Gastrocnemius medialis (tissue), 4 donors: ENCODE data around the gene FBXW2. TPM values are rescaled to one million over a fixed set of nuclear protein-coding genes. Genes with fewer than 3 reads are reported as not detected.

Experiments used
- ATAC-seq, 2 donors: fragments of 150-250 bp; one replicate each; pipeline ENCODE4 v1.9.1; 2016
- DNase-seq, 2 donors: peaks; one replicate each; pipeline ENCODE4 v3.0.0-alpha.2; 2019
- H3K27ac ChIP-seq, 4 donors: fragments of 200-600 bp; sonication (generic); 1 replicate in 1 of 4; 2 replicates in 3 of 4; pipeline ENCODE4 v1.5.1; 2016 to 2018; ENCODE audit warnings: mild to moderate bottlenecking in 2 of 4, moderate library complexity in 1 of 4
- H3K27me3 ChIP-seq, 3 donors: fragments of 200-600 bp; sonication (generic) in 2 of 3; 1 replicate in 1 of 3; 2 replicates in 2 of 3; pipeline versions ENCODE4 v1.5.1 to v1.6.0; 2016 to 2019; ENCODE audit warnings: mild to moderate bottlenecking in 1 of 3, moderate library complexity in 1 of 3
- H3K36me3 ChIP-seq, 2 donors: fragments of 200-600 bp; sonication (generic) in 1 of 2; one replicate each; pipeline ENCODE4 v1.5.1; 2017 to 2018
- H3K4me1 ChIP-seq, 2 donors: fragments of 200-600 bp; sonication (generic) in 1 of 2; one replicate each; pipeline ENCODE4 v1.5.1; 2016 to 2017; ENCODE audit warnings: mild to moderate bottlenecking in 2 of 2
- H3K4me3 ChIP-seq, 4 donors: fragments of 200-600 bp; sonication (generic) in 3 of 4; 1 replicate in 1 of 4; 2 replicates in 3 of 4; pipeline ENCODE4 v1.5.1; 2016 to 2019; ENCODE audit warnings: mild to moderate bottlenecking in 2 of 4
- H3K9me3 ChIP-seq, 3 donors: fragments of 200-600 bp; sonication (generic) in 2 of 3; 1 replicate in 1 of 3; 2 replicates in 2 of 3; pipeline ENCODE4 v1.5.1; 2016 to 2019
- POLR2A ChIP-seq, 2 donors: fragments of 450-650 bp; IDR thresholded peaks; one replicate each; pipeline ENCODE4 v1.6.1; 2017; ENCODE audit warnings: antibody characterized with exemption in 2 of 2, mild to moderate bottlenecking in 2 of 2, moderate library complexity in 2 of 2
- in situ Hi-C, 4 donors: fragments of 200-750 bp; cut with MboI; loops; one replicate each; pipeline versions ENCODE4 v1.15.0 to v1.8.0; 2017; ENCODE audit warnings: low sequenced_read_pairs in 4 of 4
- intact Hi-C: fragments of 100-400 bp; cut with DNase I; formaldehyde crosslinking; loops from one replicate; pipeline ENCODE4 v1.15.1; 2023; ENCODE audit warnings: low total_unique reads
- total RNA-seq, 4 donors: library from RNA; depleted of rRNA; stranded (reverse); fragments of >200 nt; gene quantifications; one replicate each; pipeline versions ENCODE4 v1.1.0 to v1.2.3, GENCODE V29; 2016
- TF ChIP-seq, protein P1 (sequence below), 5 experiments: fragments of 450-650 bp in 3 of 5; fragments of 200-600 bp in 2 of 5; sonication (generic) in 2 of 5; IDR thresholded peaks in 4 of 5; conservative IDR thresholded peaks in 1 of 5; 1 replicate in 4 of 5; 2 replicates in 1 of 5; pipeline ENCODE4 v1.5.1; 2016 to 2019; ENCODE audit warnings: antibody characterized with exemption in 5 of 5, mild to moderate bottlenecking in 3 of 5, moderate library complexity in 3 of 5

The FBXW2 gene
- total RNA-seq, 4 donors from 2014 or later = 17.0 to 20.0 (median 19.0) TPM

DNA sequence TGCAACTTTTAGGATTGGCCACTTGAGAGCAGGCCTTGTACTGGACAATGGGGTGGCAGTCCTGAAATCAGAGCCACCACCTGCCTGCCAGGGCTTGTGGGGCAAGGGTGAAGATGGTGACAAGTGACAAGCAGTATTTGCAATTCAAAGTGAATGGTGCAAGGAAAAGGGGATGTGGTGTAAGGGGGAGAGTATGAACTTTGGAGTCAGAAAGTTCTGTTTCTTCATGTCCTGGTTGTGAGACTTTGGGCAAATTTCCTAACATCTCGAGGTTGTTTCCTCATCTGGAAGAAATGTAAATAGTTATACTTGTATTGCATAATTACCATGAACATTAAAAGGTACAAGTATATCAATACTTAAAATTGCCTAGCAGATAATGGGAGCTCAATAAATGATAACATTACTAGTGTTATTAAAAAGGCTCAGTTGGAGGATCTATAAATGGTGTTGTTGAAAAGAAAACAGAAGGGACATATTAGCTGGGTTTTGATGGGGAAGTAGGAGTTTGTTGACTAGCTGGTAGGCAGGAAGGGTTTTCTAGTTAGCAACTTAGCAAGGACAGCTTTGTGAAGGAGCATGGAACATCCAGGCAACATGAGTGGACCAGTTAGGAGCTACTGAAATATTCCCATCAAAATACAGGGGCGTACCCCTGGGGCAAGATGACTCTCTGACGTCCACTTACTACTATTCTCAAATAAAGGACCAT lies 57.6 kb downstream of the FBXW2 start:
- DNase-seq = peak in 1 of 2 donors; percentile 23
- Histone ChIP-seq H3K27ac (no peak overlapping the region), H3K4me3 (no peak overlapping the region), H3K4me1 (no peaks in the 10 kb centered on the region), H3K27me3 (no peaks in the 10 kb centered on the region), H3K9me3 (no peaks in the 10 kb centered on the region), H3K36me3 (no peaks in the 10 kb centered on the region)
- in situ Hi-C loops = no loop called here
- intact Hi-C loops = no loop called here
- peak in 1 of 2 donors; percentile 53 for ATAC-seq
- TF ChIP-seq, protein P1, sequence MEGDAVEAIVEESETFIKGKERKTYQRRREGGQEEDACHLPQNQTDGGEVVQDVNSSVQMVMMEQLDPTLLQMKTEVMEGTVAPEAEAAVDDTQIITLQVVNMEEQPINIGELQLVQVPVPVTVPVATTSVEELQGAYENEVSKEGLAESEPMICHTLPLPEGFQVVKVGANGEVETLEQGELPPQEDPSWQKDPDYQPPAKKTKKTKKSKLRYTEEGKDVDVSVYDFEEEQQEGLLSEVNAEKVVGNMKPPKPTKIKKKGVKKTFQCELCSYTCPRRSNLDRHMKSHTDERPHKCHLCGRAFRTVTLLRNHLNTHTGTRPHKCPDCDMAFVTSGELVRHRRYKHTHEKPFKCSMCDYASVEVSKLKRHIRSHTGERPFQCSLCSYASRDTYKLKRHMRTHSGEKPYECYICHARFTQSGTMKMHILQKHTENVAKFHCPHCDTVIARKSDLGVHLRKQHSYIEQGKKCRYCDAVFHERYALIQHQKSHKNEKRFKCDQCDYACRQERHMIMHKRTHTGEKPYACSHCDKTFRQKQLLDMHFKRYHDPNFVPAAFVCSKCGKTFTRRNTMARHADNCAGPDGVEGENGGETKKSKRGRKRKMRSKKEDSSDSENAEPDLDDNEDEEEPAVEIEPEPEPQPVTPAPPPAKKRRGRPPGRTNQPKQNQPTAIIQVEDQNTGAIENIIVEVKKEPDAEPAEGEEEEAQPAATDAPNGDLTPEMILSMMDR (IDR thresholded peaks at IDR 0.05 in 4 of 5, conservative IDR thresholded peaks at IDR 0.05 in 1 of 5) = no peak
- TF ChIP-seq POLR2A (IDR thresholded peaks at IDR 0.05) = no peak

DNA sequence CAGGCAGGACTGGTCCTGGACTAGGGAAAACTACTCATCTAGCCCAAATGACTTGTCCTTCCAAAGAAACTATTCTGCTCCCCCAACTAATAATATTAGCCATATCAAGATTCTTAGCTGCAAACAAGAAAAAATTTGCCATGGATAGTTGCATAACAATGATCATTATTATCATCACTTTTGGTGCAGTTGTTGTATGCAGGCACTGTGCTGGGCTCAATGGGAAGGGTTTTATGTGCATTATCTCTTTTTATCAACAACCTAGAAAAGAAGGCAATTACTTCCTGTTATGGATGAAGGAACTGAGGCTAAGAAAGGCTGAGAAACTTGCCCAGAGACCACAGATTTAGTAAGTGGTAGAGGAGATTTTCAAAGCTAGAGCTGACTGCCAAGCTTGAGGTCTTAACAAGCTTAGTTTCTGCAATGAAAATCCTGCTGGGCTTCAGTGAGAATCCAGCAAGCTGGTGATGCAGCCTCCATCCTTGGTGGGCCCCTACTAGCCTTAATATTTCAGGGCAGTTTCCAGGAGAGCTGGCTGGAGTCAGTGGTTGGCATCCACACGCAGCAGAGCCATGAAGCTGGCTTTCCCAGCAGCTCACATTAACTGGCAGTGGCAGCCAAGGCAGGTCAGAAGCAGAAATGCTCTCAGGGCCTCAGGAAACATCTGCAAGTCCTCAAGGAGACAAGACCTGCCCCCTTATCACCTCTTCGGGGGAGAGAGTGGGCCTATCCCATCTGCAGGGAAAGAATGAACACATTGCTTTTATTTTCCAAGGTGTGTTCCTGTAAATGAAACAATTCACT lies 58.4 kb downstream of the FBXW2 start:
- Histone ChIP-seq H3K9me3 (no peaks in the 10 kb centered on the region), H3K27me3 (no peaks in the 10 kb centered on the region), H3K4me3 (no peak overlapping the region), H3K36me3 (no peaks in the 10 kb centered on the region), H3K4me1 (no peaks in the 10 kb centered on the region), H3K27ac (no peak overlapping the region)
- no peak for ATAC-seq
- in situ Hi-C loops (no loop called here), intact Hi-C loops (no loop called here)
- no peak for DNase-seq
- TF ChIP-seq POLR2A (IDR thresholded peaks at IDR 0.05) = no peak
- TF ChIP-seq, protein P1 (IDR thresholded peaks at IDR 0.05 in 4 of 5, conservative IDR thresholded peaks at IDR 0.05 in 1 of 5) = no peak

DNA sequence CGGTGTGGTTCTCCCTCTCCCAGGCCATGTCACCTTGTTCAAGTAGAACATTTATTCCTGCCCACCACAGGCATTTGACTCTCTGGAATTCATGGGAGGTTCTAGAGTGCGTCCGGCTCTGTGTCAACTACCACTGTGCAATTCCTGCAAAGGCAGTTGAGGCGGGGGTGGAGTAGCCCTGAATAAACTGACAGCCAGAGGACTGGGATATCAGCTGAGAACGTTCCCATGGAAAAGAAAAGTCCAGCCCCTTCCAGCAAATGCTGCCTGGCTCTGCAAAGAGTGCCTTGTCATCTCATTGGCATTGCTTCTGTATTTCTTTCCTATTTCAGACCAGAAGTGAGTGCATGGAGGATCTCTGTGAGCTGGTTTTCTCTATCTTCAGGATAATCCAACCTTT lies 60.0 kb downstream of the FBXW2 start:
- Histone ChIP-seq H3K4me3 (no peak overlapping the region), H3K27me3 (no peaks in the 10 kb centered on the region), H3K4me1 (no peaks in the 10 kb centered on the region), H3K36me3 (no peaks in the 10 kb centered on the region), H3K27ac (no peak overlapping the region), H3K9me3 (no peaks in the 10 kb centered on the region)
- in situ Hi-C loops (no loop called here), intact Hi-C loops (no loop called here)
- TF ChIP-seq, protein P1 (IDR thresholded peaks at IDR 0.05 in 4 of 5, conservative IDR thresholded peaks at IDR 0.05 in 1 of 5) = no peak
- TF ChIP-seq POLR2A (IDR thresholded peaks at IDR 0.05) = no peak
- DNase-seq (no peak), ATAC-seq (no peak)

DNA sequence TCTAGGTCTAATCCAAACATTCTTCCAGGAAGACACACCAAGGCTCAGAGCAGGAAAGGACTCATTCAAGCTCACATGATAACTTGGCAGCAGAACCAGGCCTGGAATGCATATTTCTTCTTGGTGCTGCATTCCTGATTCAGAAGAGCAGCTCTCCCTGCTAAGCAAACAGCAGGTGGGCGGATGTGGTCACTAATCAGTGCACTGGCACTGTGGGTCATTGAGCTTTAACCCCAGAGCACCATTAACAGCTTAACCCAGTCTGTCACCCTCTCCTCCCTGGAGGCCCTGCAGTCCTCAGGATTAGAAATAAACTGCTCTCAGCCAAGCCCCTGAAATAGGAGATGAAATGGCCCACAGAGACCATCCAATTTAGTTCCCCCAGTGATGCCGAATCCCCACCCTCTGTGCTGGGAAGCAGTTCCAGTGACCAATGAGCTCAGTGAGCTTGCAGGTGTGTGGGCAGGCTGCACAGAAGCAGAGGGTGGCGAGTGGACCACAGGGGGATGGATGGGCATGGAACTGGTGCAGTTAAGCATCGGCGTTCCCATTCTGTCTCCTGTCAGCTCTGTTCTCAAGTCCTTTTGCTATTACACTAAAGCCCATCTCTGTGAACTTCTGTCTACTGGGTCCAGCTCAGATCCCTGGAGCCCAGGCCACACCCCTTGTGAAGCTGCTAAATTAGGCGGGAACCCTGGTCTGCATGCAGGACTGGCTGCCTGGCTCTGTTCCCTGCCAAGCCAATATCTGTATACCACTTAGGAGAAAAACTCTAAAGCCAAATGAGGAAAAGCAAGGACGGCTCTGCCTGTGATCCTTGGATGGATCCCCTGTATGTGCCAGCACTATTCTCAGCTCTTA lies 62.3 kb downstream of the FBXW2 start:
- H3K27me3 ChIP-seq = no peaks in the 10 kb centered on the region
- H3K4me3 ChIP-seq = no peak overlapping the region
- peak in 1 of 2 donors; percentile 25 for DNase-seq
- H3K36me3 ChIP-seq = no peaks in the 10 kb centered on the region
- in situ Hi-C loops = no loop called here
- intact Hi-C loops = no loop called here
- peak in 1 of 2 donors; percentile 39 for ATAC-seq
- no peaks in the 10 kb centered on the region for H3K9me3 ChIP-seq
- H3K27ac ChIP-seq = no peak overlapping the region
- H3K4me1 ChIP-seq = no peaks in the 10 kb centered on the region
- no peak for TF ChIP-seq POLR2A (IDR thresholded peaks at IDR 0.05)
- TF ChIP-seq, protein P1 (IDR thresholded peaks at IDR 0.05 in 4 of 5, conservative IDR thresholded peaks at IDR 0.05 in 1 of 5) = no peak
